Neutrophil (primary cell): ENCODE measurements around the gene GULP1.

Experiments
- H3K27ac ChIP-seq: fragments of 200-600 bp; sonication (generic); 2 replicates; pipeline ENCODE4 v1.5.1; 2016; ENCODE audit warnings: mild to moderate bottlenecking, moderate library complexity
- H3K27me3 ChIP-seq: fragments of 200-600 bp; sonication (generic); 2 replicates; pipeline ENCODE4 v1.6.0; 2016; ENCODE audit warnings: mild to moderate bottlenecking
- H3K36me3 ChIP-seq: fragments of 200-600 bp; sonication (generic); 2 replicates; pipeline ENCODE4 v1.5.1; 2017
- H3K4me1 ChIP-seq, 2 experiments: fragments of 200-600 bp in 1 of 2; sonication (generic) in 1 of 2; 1 replicate in 1 of 2; 2 replicates in 1 of 2; pipeline versions ENCODE4 v1.5.1 to v1.6.1; 2013 to 2016; ENCODE audit warnings: low read depth in 1 of 2, low read length in 1 of 2, mild to moderate bottlenecking in 1 of 2, moderate library complexity in 1 of 2; ENCODE audit not compliant: control insufficient read depth in 1 of 2, insufficient read depth in 1 of 2
- H3K4me3 ChIP-seq, 2 experiments: fragments of 200-600 bp in 1 of 2; sonication (generic) in 1 of 2; 1 replicate in 1 of 2; 2 replicates in 1 of 2; pipeline ENCODE4 v1.5.1; 2013 to 2016; ENCODE audit warnings: low read depth in 1 of 2, low read length in 1 of 2, mild to moderate bottlenecking in 1 of 2, moderate library complexity in 1 of 2
- H3K9me3 ChIP-seq: fragments of 200-600 bp; sonication (generic); 2 replicates; pipeline ENCODE4 v1.5.1; 2016
- CTCF ChIP-seq: fragments of 200-600 bp; sonication (generic); IDR thresholded peaks from 2 replicates; pipeline ENCODE4 v1.5.1; 2016; ENCODE audit warnings: antibody characterized with exemption

The GULP1 gene

GRCh38 chr2:188627471-188627870 is 335.8 kb downstream of the GULP1 start:
- no peaks in the 10 kb centered on the region for H3K9me3 ChIP-seq
- no peaks in the 10 kb centered on the region for H3K36me3 ChIP-seq
- TF ChIP-seq CTCF, result no peak
- no peaks in the 10 kb centered on the region for H3K4me1 ChIP-seq
- H3K27ac ChIP-seq, result no peak overlapping the region
- H3K4me3 ChIP-seq, result no peak overlapping the region
- H3K27me3 ChIP-seq, result no peaks in the 10 kb centered on the region

DNA sequence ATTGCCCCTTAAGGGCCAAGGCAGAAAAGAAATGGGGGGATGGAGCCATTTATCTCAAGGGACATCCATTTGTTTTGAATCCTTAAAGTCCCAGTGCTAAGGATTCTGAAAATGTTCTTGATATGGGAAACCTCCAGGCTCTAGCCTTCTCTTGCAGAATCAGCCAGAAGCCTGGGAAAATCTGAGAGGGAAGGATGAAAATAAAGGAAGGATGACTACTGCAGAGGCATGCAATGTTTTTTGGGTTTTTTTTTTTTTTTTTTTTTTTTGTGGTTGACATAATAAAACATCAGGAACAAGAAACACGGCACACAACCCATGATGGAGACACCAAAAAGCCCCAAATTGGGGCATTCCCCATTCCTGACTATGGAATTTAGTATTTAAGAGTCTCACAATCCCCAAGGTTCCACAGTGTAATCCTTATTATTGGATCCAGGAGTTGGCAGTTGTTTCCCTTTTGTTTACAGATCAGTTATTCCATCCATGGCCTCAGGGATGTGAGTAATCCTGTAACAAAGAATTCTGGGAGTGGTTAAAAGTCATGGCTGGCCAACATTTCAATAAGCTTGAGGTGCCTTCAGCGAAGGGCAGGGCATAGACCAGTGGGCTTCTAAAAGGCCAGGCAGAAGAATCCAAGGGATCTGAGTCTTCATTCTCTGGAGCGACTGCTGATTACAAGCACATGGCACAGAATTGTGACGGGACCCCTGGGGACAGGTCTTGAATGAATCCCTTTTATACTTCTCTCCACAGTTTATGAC is 337.5 kb downstream of the GULP1 start:
- H3K9me3 ChIP-seq, result no peaks in the 10 kb centered on the region
- no peaks in the 10 kb centered on the region for H3K4me1 ChIP-seq
- H3K4me3 ChIP-seq, result no peak overlapping the region
- no peaks in the 10 kb centered on the region for H3K36me3 ChIP-seq
- no peaks in the 10 kb centered on the region for H3K27me3 ChIP-seq
- no peak overlapping the region for H3K27ac ChIP-seq
- no peak for TF ChIP-seq CTCF

GRCh38 chr2:188629753-188630527 is 338.3 kb downstream of the GULP1 start:
- no peaks in the 10 kb centered on the region for H3K27me3 ChIP-seq
- no peak overlapping the region for H3K4me3 ChIP-seq
- no peaks in the 10 kb centered on the region for H3K4me1 ChIP-seq
- H3K9me3 ChIP-seq, result no peaks in the 10 kb centered on the region
- TF ChIP-seq CTCF, result no peak
- no peaks in the 10 kb centered on the region for H3K36me3 ChIP-seq
- no peak overlapping the region for H3K27ac ChIP-seq

- no peak for TF ChIP-seq CTCF
- Histone ChIP-seq H3K27me3 (no peaks in the 10 kb centered on the region), H3K36me3 (no peaks in the 10 kb centered on the region), H3K27ac (no peak overlapping the region), H3K4me1 (no peaks in the 10 kb centered on the region), H3K4me3 (no peak overlapping the region), H3K9me3 (no peaks in the 10 kb centered on the region)
Observed at GRCh38 chr2:188631037-188631809, 339.5 kb downstream of the GULP1 start.

DNA sequence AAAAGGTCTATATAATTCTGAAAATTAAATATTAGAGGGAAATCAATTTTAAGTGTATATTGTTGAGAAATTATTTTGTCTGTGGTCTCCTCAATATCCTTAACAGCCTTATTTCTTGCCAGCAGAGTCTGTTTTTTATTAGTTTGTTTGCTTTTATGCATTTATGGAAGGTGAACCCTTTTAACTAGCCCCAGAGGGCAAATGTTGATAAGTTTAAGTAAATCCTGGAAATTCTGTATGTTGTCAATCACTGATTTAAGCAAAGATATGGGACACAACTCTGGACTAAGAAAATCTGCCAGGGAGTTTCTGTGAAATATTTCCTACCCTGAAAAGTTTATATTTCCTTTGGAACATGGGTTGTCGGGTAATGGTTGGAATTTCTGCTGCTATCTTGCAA is 343.0 kb downstream of the GULP1 start:
- Histone ChIP-seq H3K36me3 (no peaks in the 10 kb centered on the region), H3K4me3 (no peak overlapping the region), H3K27ac (no peak overlapping the region), H3K4me1 (no peaks in the 10 kb centered on the region), H3K9me3 (no peaks in the 10 kb centered on the region), H3K27me3 (no peaks in the 10 kb centered on the region)
- TF ChIP-seq CTCF, result no peak
